NCI-H2227 treated with DMSO at 0.1 percent for 48 hours (cell line): ENCODE results near the gene CHCHD3.

Source experiments
- DNase-seq: peaks from one replicate; lab custom pipeline; 2025; lab: John Stamatoyannopoulos, UW

Gene CHCHD3

GRCh38 chr7:132770055-132770454, 311.8 kb downstream of the CHCHD3 start:
- no peak for DNase-seq

GRCh38 chr7:132769280-132769679, 312.6 kb downstream of the CHCHD3 start:
- DNase-seq, result no peak

- no peak for DNase-seq
Measured at GRCh38 chr7:132768099-132768498, 313.8 kb downstream of the CHCHD3 start.

GRCh38 chr7:132767378-132767777, 314.5 kb downstream of the CHCHD3 start:
- no peak for DNase-seq

- no peak for DNase-seq
Measured at GRCh38 chr7:132766660-132767059, 315.2 kb downstream of the CHCHD3 start.

GRCh38 chr7:132765861-132766260, 316.0 kb downstream of the CHCHD3 start:
- DNase-seq, result no peak

GRCh38 chr7:132764762-132765161, 317.1 kb downstream of the CHCHD3 start:
- no peak for DNase-seq

- DNase-seq, result no peak
Measured at GRCh38 chr7:132760866-132761265, 321.0 kb downstream of the CHCHD3 start.

GRCh38 chr7:132760244-132760623, 321.7 kb downstream of the CHCHD3 start:
- DNase-seq, result no peak

- DNase-seq, result no peak
Measured at GRCh38 chr7:132759482-132760243, 322.2 kb downstream of the CHCHD3 start.

- DNase-seq, result no peak
Measured at GRCh38 chr7:132758986-132759385, 322.9 kb downstream of the CHCHD3 start.

GRCh38 chr7:132757783-132758182, 324.1 kb downstream of the CHCHD3 start:
- no peak for DNase-seq

- no peak for DNase-seq
Measured at GRCh38 chr7:132756484-132756990, 325.4 kb downstream of the CHCHD3 start.

- no peak for DNase-seq
Measured at GRCh38 chr7:132755538-132756483, 326.1 kb downstream of the CHCHD3 start.

GRCh38 chr7:132752431-132752830, 329.5 kb downstream of the CHCHD3 start:
- DNase-seq, result no peak

GRCh38 chr7:132751244-132751647, 330.6 kb downstream of the CHCHD3 start:
- DNase-seq, result no peak

- peak; percentile 25 for DNase-seq
Measured at GRCh38 chr7:132750530-132751217, 331.2 kb downstream of the CHCHD3 start.

GRCh38 chr7:132750096-132750495, 331.8 kb downstream of the CHCHD3 start:
- no peak for DNase-seq

GRCh38 chr7:132745510-132745909, 336.4 kb downstream of the CHCHD3 start:
- DNase-seq, result no peak

GRCh38 chr7:132743974-132744373, 337.9 kb downstream of the CHCHD3 start:
- no peak for DNase-seq

- DNase-seq, result no peak
Measured at GRCh38 chr7:132742189-132742612, 339.7 kb downstream of the CHCHD3 start.

GRCh38 chr7:132740176-132740575, 341.7 kb downstream of the CHCHD3 start:
- DNase-seq, result no peak
